ENCODE data around the gene ZNF507. TPM values are rescaled to one million over a fixed set of nuclear protein-coding genes. Genes with fewer than 3 reads are reported as not detected.

ZNF507 gene
- total and polyA plus RNA-seq, 12 donors, result 2.7 to 26.6 (median 17.4) TPM

DNA sequence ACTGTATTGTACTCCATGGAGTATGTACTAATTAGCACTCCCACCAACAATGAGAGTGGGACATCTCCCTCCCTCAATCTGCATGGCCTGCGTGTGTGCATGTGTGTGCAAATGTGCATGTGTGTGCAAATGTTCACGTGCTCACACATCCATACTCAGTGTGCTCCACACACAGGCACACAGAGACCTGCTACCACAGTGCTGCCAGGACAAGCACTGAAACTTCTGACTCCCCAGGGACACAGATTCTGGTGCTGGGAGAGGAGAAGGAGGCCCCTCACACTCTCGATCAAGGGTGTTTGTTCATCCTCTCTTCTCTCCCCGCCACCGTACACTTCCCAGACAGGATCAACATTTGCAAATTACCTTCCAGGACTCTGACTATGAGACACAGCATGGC is 37.8 kb upstream of the ZNF507 start:
- 85 to 86% methylated on average over 5 of the region's 5 CpGs for WGBS, 2 donors
- Histone ChIP-seq H3K36me3 (no peaks in the 10 kb centered on the region), H3K4me3 (no peak overlapping the region), H3K4me1 (no peaks in the 10 kb centered on the region), H3K27ac (no peak overlapping the region), H3K9me3 (peaks cover 0 to 16% (median 9%) of the 10 kb centered on the region in 11 donors), H3K27me3 (peaks cover 0 to 56% (median 22%) of the 10 kb centered on the region in 7 donors)
- TF ChIP-seq CTCF (IDR thresholded peaks at IDR 0.05), result no peak
- no peak for DNase-seq
- intact Hi-C loops (cut with DNase I), result no loop called here
- no peak for ATAC-seq

- H3K9me3 ChIP-seq, result peaks cover 0 to 6% (median 4%) of the 10 kb centered on the region in 11 donors
- 64 to 66% methylated on average over 8 of the region's 8 CpGs for WGBS, 2 donors
- peaks cover 0 to 62% (median 22%) of the 10 kb centered on the region in 7 donors for H3K27me3 ChIP-seq
- DNase-seq (no peak), ATAC-seq (no peak)
- intact Hi-C loops (cut with DNase I), result no loop called here
- H3K36me3 ChIP-seq, result no peaks in the 10 kb centered on the region
- no peak overlapping the region for H3K27ac ChIP-seq
- TF ChIP-seq CTCF (IDR thresholded peaks at IDR 0.05), result no peak
- no peak overlapping the region for H3K4me3 ChIP-seq
- H3K4me1 ChIP-seq, result no peaks in the 10 kb centered on the region
These were observed 36.9 kb upstream of the ZNF507 start for GRCh38 chr19:32308431-32309077.

DNA sequence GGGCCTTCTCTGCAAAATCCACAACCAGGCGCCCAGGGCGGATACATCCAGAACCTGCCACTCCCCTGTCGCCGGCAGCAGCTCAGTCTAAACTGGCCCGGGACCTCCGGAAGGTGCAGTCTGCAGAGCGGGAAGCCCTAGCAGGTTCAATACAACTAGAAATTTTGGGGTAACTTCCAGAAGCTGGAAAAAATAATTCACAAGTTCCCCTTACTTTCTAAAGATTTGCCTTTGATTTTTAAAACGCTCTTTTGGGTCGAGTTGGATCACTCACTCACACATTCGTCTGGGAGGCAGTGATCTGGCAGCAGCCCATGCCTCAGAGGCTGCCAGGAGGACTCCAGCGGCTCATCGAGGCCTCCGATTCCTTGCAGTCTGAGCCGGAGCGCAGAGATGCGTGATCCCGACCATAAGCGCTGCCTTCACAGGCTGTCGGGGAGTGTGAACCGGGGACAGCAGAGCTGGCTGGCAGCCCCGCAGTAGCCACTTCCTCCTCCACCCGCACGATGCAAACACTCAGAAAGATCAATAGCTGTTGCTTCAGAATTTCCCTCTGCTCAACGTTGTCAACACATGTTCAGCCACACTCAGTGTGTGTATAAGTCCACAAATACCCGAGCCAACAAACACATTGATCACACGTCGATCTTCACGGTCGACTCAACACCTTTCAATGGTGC is 35.6 kb upstream of the ZNF507 start:
- intact Hi-C loops (cut with DNase I), result no loop called here
- ATAC-seq (no peak), DNase-seq (no peak)
- Histone ChIP-seq H3K27ac (no peak overlapping the region), H3K4me1 (no peaks in the 10 kb centered on the region), H3K9me3 (no peaks in the 10 kb centered on the region), H3K36me3 (no peaks in the 10 kb centered on the region), H3K4me3 (no peak overlapping the region), H3K27me3 (peaks cover 0 to 61% (median 22%) of the 10 kb centered on the region in 7 donors)
- WGBS, 2 donors, result 76 to 77% methylated on average over 29 of the region's 29 CpGs
- no peak for TF ChIP-seq CTCF (IDR thresholded peaks at IDR 0.05)

DNA sequence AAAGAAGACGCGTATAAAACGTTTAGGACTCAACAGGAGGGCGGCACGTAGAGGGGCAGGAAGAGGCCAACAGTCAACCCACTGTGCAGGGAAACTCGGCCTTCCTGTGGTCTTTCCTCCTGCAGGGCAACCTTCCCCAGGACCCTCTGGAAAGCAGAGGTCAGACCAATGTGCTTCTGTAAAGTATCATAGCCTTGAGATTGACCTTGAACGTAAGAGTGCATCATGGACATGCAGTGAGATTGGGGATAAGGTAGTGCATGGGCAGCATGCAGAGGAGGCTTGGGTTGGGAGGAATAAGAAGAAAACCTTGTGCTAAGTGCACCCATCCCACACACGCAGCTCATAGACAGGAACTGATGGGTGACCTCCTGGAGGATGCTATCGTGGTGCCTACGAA is 34.0 kb upstream of the ZNF507 start:
- intact Hi-C loops (cut with DNase I), result no loop called here
- no peaks in the 10 kb centered on the region for H3K36me3 ChIP-seq
- no peak overlapping the region for H3K27ac ChIP-seq
- no peak for ATAC-seq
- peaks cover 0 to 56% (median 22%) of the 10 kb centered on the region in 7 donors for H3K27me3 ChIP-seq
- no peaks in the 10 kb centered on the region for H3K4me1 ChIP-seq
- H3K4me3 ChIP-seq, result no peak overlapping the region
- no peak for TF ChIP-seq CTCF (IDR thresholded peaks at IDR 0.05)
- no peak for DNase-seq
- no peaks in the 10 kb centered on the region for H3K9me3 ChIP-seq
- 84 to 93% methylated on average over 10 of the region's 10 CpGs for WGBS, 2 donors
